ENCODE data around the gene PHKG2.
A peak's percentile ranks its signal among the peaks of the same experiment; 100 is the strongest.

The PHKG2 gene

GRCh38 chr16:30747331-30747730 lies 894 bp upstream of the PHKG2 start:
- H3K9ac ChIP-seq (ENCODE audit: low read depth, low read length): peak overlapping the region; percentile 71
- H3K9me3 ChIP-seq (replicated peaks; ENCODE audit: low read length): no peaks in the 10 kb centered on the region
- H3K27me3 ChIP-seq (ENCODE audit: control insufficient read depth, insufficient read depth, low read length): no peaks in the 10 kb centered on the region
- H3K36me3 ChIP-seq (ENCODE audit: insufficient read depth, low read length): peaks cover 30% of the 10 kb centered on the region
- H3K4me3 ChIP-seq (ENCODE audit: low read length): peak overlapping the region; percentile 69
- peak overlapping the region; percentile 84 for H3K4me2 ChIP-seq (ENCODE audit: low read length)
- peaks cover 15% of the 10 kb centered on the region for H3K4me1 ChIP-seq (ENCODE audit: control insufficient read depth, insufficient read depth, low read length)

GRCh38 chr16:30748634-30749445 lies 615 bp downstream of the PHKG2 start:
- Histone ChIP-seq H3K4me3 (ENCODE audit: low read length) (peak overlapping the region; percentile 89), H3K27me3 (ENCODE audit: control insufficient read depth, insufficient read depth, low read length) (no peaks in the 10 kb centered on the region), H3K9ac (ENCODE audit: low read depth, low read length) (peak overlapping the region; percentile 72), H3K4me2 (ENCODE audit: low read length) (peak overlapping the region; percentile 93), H3K4me1 (ENCODE audit: control insufficient read depth, insufficient read depth, low read length) (peaks cover 15% of the 10 kb centered on the region), H3K9me3 (replicated peaks; ENCODE audit: low read length) (no peaks in the 10 kb centered on the region), H3K36me3 (ENCODE audit: insufficient read depth, low read length) (peaks cover 41% of the 10 kb centered on the region)

- H3K36me3 ChIP-seq (ENCODE audit: insufficient read depth, low read length): peaks cover 41% of the 10 kb centered on the region
- H3K9me3 ChIP-seq (replicated peaks; ENCODE audit: low read length): no peaks in the 10 kb centered on the region
- H3K9ac ChIP-seq (ENCODE audit: low read depth, low read length): no peak overlapping the region
- peaks cover 15% of the 10 kb centered on the region for H3K4me1 ChIP-seq (ENCODE audit: control insufficient read depth, insufficient read depth, low read length)
- no peaks in the 10 kb centered on the region for H3K27me3 ChIP-seq (ENCODE audit: control insufficient read depth, insufficient read depth, low read length)
- no peak overlapping the region for H3K4me3 ChIP-seq (ENCODE audit: low read length)
- no peak overlapping the region for H3K4me2 ChIP-seq (ENCODE audit: low read length)
Measured at GRCh38 chr16:30750201-30750600, 2.0 kb downstream of the PHKG2 start.

GRCh38 chr16:30750876-30751465 lies 2.7 kb downstream of the PHKG2 start:
- Histone ChIP-seq H3K4me2 (ENCODE audit: low read length) (no peak overlapping the region), H3K36me3 (ENCODE audit: insufficient read depth, low read length) (peaks cover 43% of the 10 kb centered on the region), H3K27me3 (ENCODE audit: control insufficient read depth, insufficient read depth, low read length) (no peaks in the 10 kb centered on the region), H3K9ac (ENCODE audit: low read depth, low read length) (no peak overlapping the region), H3K9me3 (replicated peaks; ENCODE audit: low read length) (no peaks in the 10 kb centered on the region), H3K4me1 (ENCODE audit: control insufficient read depth, insufficient read depth, low read length) (peaks cover 15% of the 10 kb centered on the region), H3K4me3 (ENCODE audit: low read length) (no peak overlapping the region)

- Histone ChIP-seq H3K27me3 (ENCODE audit: control insufficient read depth, insufficient read depth, low read length) (no peaks in the 10 kb centered on the region), H3K36me3 (ENCODE audit: insufficient read depth, low read length) (peaks cover 56% of the 10 kb centered on the region), H3K9me3 (replicated peaks; ENCODE audit: low read length) (no peaks in the 10 kb centered on the region), H3K9ac (ENCODE audit: low read depth, low read length) (no peak overlapping the region), H3K4me2 (ENCODE audit: low read length) (no peak overlapping the region), H3K4me3 (ENCODE audit: low read length) (no peak overlapping the region), H3K4me1 (ENCODE audit: control insufficient read depth, insufficient read depth, low read length) (no peaks in the 10 kb centered on the region)
Measured at GRCh38 chr16:30753596-30753995, 5.4 kb downstream of the PHKG2 start.

GRCh38 chr16:30755955-30756780 lies 7.9 kb downstream of the PHKG2 start:
- Histone ChIP-seq H3K4me2 (ENCODE audit: low read length) (no peak overlapping the region), H3K9ac (ENCODE audit: low read depth, low read length) (no peak overlapping the region), H3K36me3 (ENCODE audit: insufficient read depth, low read length) (peaks cover 42% of the 10 kb centered on the region), H3K4me3 (ENCODE audit: low read length) (no peak overlapping the region), H3K9me3 (replicated peaks; ENCODE audit: low read length) (no peaks in the 10 kb centered on the region), H3K27me3 (ENCODE audit: control insufficient read depth, insufficient read depth, low read length) (no peaks in the 10 kb centered on the region), H3K4me1 (ENCODE audit: control insufficient read depth, insufficient read depth, low read length) (peaks cover 6% of the 10 kb centered on the region)

- Histone ChIP-seq H3K27me3 (ENCODE audit: control insufficient read depth, insufficient read depth, low read length) (no peaks in the 10 kb centered on the region), H3K4me1 (ENCODE audit: control insufficient read depth, insufficient read depth, low read length) (peaks cover 6% of the 10 kb centered on the region), H3K9me3 (replicated peaks; ENCODE audit: low read length) (no peaks in the 10 kb centered on the region), H3K4me3 (ENCODE audit: low read length) (no peak overlapping the region), H3K36me3 (ENCODE audit: insufficient read depth, low read length) (peaks cover 38% of the 10 kb centered on the region), H3K4me2 (ENCODE audit: low read length) (no peak overlapping the region), H3K9ac (ENCODE audit: low read depth, low read length) (no peak overlapping the region)
Measured at GRCh38 chr16:30756781-30757100, 8.5 kb downstream of the PHKG2 start.

- peaks cover 38% of the 10 kb centered on the region for H3K36me3 ChIP-seq (ENCODE audit: insufficient read depth, low read length)
- H3K9ac ChIP-seq (ENCODE audit: low read depth, low read length): no peak overlapping the region
- H3K4me2 ChIP-seq (ENCODE audit: low read length): no peak overlapping the region
- H3K9me3 ChIP-seq (replicated peaks; ENCODE audit: low read length): no peaks in the 10 kb centered on the region
- H3K4me1 ChIP-seq (ENCODE audit: control insufficient read depth, insufficient read depth, low read length): peaks cover 6% of the 10 kb centered on the region
- H3K4me3 ChIP-seq (ENCODE audit: low read length): no peak overlapping the region
- no peaks in the 10 kb centered on the region for H3K27me3 ChIP-seq (ENCODE audit: control insufficient read depth, insufficient read depth, low read length)
Measured at GRCh38 chr16:30757316-30757715, 9.1 kb downstream of the PHKG2 start.

GRCh38 chr16:30758988-30759491 lies 10.8 kb downstream of the PHKG2 start:
- H3K36me3 ChIP-seq (ENCODE audit: insufficient read depth, low read length): peaks cover 35% of the 10 kb centered on the region
- no peaks in the 10 kb centered on the region for H3K27me3 ChIP-seq (ENCODE audit: control insufficient read depth, insufficient read depth, low read length)
- H3K4me2 ChIP-seq (ENCODE audit: low read length): no peak overlapping the region
- H3K4me3 ChIP-seq (ENCODE audit: low read length): no peak overlapping the region
- no peaks in the 10 kb centered on the region for H3K9me3 ChIP-seq (replicated peaks; ENCODE audit: low read length)
- no peak overlapping the region for H3K9ac ChIP-seq (ENCODE audit: low read depth, low read length)
- H3K4me1 ChIP-seq (ENCODE audit: control insufficient read depth, insufficient read depth, low read length): peaks cover 21% of the 10 kb centered on the region

GRCh38 chr16:30760001-30760559 lies 11.9 kb downstream of the PHKG2 start:
- no peak overlapping the region for H3K4me3 ChIP-seq (ENCODE audit: low read length)
- H3K36me3 ChIP-seq (ENCODE audit: insufficient read depth, low read length): peaks cover 38% of the 10 kb centered on the region
- peaks cover 21% of the 10 kb centered on the region for H3K4me1 ChIP-seq (ENCODE audit: control insufficient read depth, insufficient read depth, low read length)
- no peaks in the 10 kb centered on the region for H3K9me3 ChIP-seq (replicated peaks; ENCODE audit: low read length)
- no peak overlapping the region for H3K4me2 ChIP-seq (ENCODE audit: low read length)
- no peaks in the 10 kb centered on the region for H3K27me3 ChIP-seq (ENCODE audit: control insufficient read depth, insufficient read depth, low read length)
- no peak overlapping the region for H3K9ac ChIP-seq (ENCODE audit: low read depth, low read length)
